GM20000 (cell line): Measurements from ENCODE around the gene ZFP91.

ENCODE experiments used
- DNase-seq: peaks from one replicate; pipeline ENCODE4 v3.0.0; 2012; ENCODE audit warnings: low spot score
- CTCF ChIP-seq: IDR thresholded peaks from 2 replicates; pipeline ENCODE4 v1.5.1; 2012; ENCODE audit warnings: mild to moderate bottlenecking, control low read depth; ENCODE audit errors: extremely low read depth, missing control alignments

ZFP91 gene

GRCh38 chr11:58608331-58608730 lies 29.5 kb downstream of the ZFP91 start:
- no peak for DNase-seq
- no peak for TF ChIP-seq CTCF

GRCh38 chr11:58609723-58610122 lies 30.9 kb downstream of the ZFP91 start:
- DNase-seq: no peak
- TF ChIP-seq CTCF: no peak

GRCh38 chr11:58613228-58613627 lies 34.4 kb downstream of the ZFP91 start:
- DNase-seq: no peak
- no peak for TF ChIP-seq CTCF

- no peak for TF ChIP-seq CTCF
- DNase-seq: no peak
These were observed 36.7 kb downstream of the ZFP91 start for GRCh38 chr11:58615559-58615958.

- no peak for DNase-seq
- TF ChIP-seq CTCF: no peak
These were observed 37.7 kb downstream of the ZFP91 start for GRCh38 chr11:58616594-58616993.

GRCh38 chr11:58617976-58618557 lies 39.2 kb downstream of the ZFP91 start:
- no peak for DNase-seq
- TF ChIP-seq CTCF: peak; percentile 27

- TF ChIP-seq CTCF: no peak
- DNase-seq: peak; percentile 12
These were observed 42.9 kb downstream of the ZFP91 start for GRCh38 chr11:58621586-58622262.
